ENCODE measurements around the gene BFSP2. TPM values are rescaled to one million over a fixed set of nuclear protein-coding genes. Genes with fewer than 3 reads are reported as not detected.
"Not testable (repeated sequence)": the region's sequence is repeated elsewhere in the genome, so short reads cannot be mapped to it uniquely, and the experiment has no call there.

BFSP2 gene
- total RNA-seq, 1 donor from 2014 or later, result not detected

DNA sequence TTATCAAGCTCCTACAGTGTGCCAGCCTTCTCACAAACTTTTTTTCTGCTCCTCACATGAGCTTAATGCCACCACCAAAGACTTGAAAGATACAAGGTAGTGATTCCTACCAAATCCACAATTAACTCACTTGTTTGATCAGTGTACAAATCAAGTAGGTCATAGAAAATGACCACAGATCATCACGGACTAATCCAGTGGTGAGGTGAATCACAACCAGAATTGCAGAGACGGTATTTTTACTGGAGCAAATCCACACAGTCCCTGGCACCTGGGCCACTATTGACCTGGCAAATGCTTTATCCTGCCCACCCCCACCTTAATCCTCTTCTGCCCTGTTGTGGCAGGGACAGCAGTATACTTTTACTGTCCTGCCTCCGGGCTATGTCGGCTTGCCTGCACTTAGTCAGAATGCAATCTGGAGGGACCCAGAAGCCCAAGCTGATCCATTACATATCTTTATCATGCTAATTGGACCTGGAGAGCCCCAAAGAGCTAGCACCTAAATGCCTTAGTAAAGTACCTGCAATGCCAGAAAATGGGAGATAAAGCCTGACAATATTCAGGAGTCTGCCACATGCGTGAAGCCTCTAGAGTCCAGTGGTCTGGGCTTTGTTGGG is 89.7 kb downstream of the BFSP2 start:
- DNase-seq (ENCODE audit: low read depth, low spot score), result no peak
- H3K4me1 Mint-ChIP-seq, result no peaks in the 10 kb centered on the region
- peaks cover 7% of the 10 kb centered on the region for H3K9me3 Mint-ChIP-seq
- TF ChIP-seq, protein P1, sequence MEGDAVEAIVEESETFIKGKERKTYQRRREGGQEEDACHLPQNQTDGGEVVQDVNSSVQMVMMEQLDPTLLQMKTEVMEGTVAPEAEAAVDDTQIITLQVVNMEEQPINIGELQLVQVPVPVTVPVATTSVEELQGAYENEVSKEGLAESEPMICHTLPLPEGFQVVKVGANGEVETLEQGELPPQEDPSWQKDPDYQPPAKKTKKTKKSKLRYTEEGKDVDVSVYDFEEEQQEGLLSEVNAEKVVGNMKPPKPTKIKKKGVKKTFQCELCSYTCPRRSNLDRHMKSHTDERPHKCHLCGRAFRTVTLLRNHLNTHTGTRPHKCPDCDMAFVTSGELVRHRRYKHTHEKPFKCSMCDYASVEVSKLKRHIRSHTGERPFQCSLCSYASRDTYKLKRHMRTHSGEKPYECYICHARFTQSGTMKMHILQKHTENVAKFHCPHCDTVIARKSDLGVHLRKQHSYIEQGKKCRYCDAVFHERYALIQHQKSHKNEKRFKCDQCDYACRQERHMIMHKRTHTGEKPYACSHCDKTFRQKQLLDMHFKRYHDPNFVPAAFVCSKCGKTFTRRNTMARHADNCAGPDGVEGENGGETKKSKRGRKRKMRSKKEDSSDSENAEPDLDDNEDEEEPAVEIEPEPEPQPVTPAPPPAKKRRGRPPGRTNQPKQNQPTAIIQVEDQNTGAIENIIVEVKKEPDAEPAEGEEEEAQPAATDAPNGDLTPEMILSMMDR (conservative IDR thresholded peaks at IDR 0.05), result no peak
- H3K36me3 Mint-ChIP-seq (ENCODE audit: low read depth), result peaks cover 3% of the 10 kb centered on the region
- no peak overlapping the region for H3K4me3 Mint-ChIP-seq
- H3K27ac Mint-ChIP-seq (ENCODE audit: unreplicated experiment), result no peak overlapping the region
- H3K27me3 Mint-ChIP-seq (ENCODE audit: low read depth), result no peaks in the 10 kb centered on the region

DNA sequence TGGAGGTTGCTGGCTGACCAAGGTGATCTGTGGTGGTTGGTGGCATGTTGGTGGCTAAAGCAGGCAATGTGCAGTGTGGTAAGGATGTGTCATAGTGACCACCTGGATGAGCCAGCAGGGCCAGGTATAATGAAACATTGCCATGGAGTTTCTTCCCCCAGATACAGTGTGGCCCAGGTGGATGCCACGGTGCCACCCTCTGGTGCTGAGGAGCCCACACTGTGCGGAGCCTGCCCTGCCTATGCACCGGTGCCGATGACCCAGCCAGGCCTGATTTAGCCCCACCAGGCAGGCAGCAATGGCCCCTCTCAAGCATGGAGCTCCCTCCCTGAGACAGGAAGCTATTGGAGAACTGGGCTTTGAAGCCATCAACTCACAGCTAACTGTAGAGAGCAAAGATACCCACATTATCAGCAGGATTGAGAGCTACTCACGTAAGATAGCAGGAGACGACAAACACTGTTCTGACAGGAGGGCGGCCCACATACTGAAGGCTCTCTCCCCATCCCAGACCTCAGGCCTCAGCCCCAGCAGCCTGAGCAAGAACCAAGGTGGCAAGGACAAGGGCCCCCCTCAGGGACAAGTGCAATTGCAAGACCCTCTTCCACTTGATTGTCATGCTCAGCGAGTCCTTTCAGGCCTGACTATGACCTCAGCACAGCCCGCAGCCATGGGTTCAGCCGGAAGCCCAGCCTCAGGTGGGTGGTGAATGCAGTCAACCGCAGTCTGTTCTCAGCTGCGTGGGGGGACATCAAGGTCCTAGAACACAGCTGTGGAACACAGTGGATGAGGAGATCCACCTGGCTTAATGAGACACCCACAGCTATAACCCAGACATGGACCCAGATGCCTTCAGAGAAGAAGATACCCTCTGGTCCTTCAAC is 90.9 kb downstream of the BFSP2 start:
- H3K27ac Mint-ChIP-seq (ENCODE audit: unreplicated experiment), result no peak overlapping the region
- DNase-seq (ENCODE audit: low read depth, low spot score), result no peak

DNA sequence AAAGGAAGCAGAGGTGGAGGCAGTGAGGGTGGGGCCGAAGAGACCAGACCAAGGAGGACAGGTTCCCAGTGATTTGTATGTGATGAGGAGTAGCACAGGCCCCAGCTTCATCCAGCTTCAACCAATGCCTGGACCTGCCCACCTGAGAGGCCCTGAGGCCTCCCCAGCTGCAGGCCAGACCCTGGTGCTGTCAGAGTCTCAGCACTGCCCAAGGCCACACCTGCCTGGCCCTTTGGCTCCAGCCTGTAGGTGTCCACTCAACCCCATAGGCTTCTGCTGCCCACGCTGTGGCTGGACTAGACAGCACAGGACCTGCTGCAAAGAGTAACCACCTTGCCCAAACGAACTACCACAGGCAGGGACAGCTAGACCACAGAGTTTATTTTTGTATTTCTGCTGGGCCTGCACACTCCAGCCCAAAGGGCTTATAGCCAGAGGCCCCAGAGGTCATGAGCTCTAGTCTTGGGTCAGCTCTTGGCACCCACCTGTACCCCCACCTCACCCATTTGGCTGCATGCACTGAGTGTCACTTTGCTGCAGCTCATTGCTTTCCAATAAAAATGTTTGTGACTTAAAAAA is 91.7 kb downstream of the BFSP2 start:
- Mint-ChIP-seq H3K4me1 (no peaks in the 10 kb centered on the region), H3K4me3 (no peak overlapping the region), H3K27ac (ENCODE audit: unreplicated experiment) (peak overlapping the region; percentile 75), H3K36me3 (ENCODE audit: low read depth) (peaks cover 3% of the 10 kb centered on the region), H3K27me3 (ENCODE audit: low read depth) (no peaks in the 10 kb centered on the region), H3K9me3 (peaks cover 3% of the 10 kb centered on the region)
- TF ChIP-seq, protein P1 (conservative IDR thresholded peaks at IDR 0.05), result no peak
- DNase-seq (ENCODE audit: low read depth, low spot score), result no peak

More for the DNA sequence above, 90.9 kb downstream of the BFSP2 start:
- TF ChIP-seq, protein P1 (conservative IDR thresholded peaks at IDR 0.05), result no peak
- Mint-ChIP-seq H3K9me3 (peaks cover 3% of the 10 kb centered on the region), H3K27me3 (ENCODE audit: low read depth) (no peaks in the 10 kb centered on the region), H3K4me3 (no peak overlapping the region), H3K4me1 (no peaks in the 10 kb centered on the region), H3K36me3 (ENCODE audit: low read depth) (peaks cover 3% of the 10 kb centered on the region)

DNA sequence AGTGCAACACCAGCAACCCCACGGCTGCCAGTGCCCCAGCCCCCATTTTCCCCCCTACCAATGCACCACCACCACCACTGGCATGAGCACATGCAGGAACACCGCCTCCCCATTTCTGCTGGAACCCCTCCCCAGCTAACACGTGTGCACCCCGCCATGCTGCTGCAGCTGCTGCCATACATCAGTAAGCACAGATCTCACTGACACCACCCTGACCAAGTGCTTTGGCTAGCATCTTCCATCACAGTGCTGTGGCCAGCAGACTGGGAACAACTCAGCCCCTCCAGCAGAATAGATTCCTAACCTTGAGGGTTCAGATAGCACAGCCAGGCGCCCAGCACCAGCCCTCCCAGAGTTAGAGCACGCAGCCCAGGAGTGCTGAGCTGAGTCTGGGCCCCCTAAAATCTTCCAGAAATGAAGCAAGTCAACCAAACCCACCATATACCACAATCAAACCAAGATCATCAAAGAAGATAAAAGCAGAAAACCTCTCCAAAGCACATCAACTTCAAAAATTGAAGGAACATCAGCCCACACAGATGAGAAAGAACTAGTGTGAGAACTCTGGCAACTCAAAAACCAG is 92.4 kb downstream of the BFSP2 start:
- H3K9me3 Mint-ChIP-seq, result no peaks in the 10 kb centered on the region
- H3K27me3 Mint-ChIP-seq (ENCODE audit: low read depth), result no peaks in the 10 kb centered on the region
- peak overlapping the region; percentile 2 for H3K27ac Mint-ChIP-seq (ENCODE audit: unreplicated experiment)
- no peaks in the 10 kb centered on the region for H3K36me3 Mint-ChIP-seq (ENCODE audit: low read depth)
- TF ChIP-seq, protein P1 (conservative IDR thresholded peaks at IDR 0.05), result no peak
- no peak for DNase-seq (ENCODE audit: low read depth, low spot score)
- H3K4me1 Mint-ChIP-seq, result no peaks in the 10 kb centered on the region
- no peak overlapping the region for H3K4me3 Mint-ChIP-seq

DNA sequence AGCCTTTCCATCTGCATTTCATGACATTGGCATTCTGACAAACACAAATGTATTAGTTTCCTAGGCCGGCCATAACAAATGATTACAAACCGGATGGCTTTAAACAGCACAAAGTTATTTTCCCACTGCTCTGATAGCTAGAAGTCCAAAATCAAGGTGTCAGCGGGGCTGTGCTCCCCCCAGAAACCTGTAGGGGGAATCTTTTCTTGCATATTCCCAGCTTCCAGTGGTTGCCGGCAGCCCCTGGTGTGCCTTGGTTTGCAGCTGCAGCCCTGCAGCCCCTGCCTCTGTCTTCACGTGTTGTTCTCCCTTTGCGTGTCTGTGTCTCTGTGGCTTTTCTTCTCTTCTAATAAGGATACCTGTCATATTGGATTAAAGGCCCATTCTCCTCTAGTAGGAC is 94.6 kb downstream of the BFSP2 start:
- TF ChIP-seq, protein P1 (conservative IDR thresholded peaks at IDR 0.05), result peak; percentile 48
- peak; percentile 29 for DNase-seq (ENCODE audit: low read depth, low spot score)
- no peak overlapping the region for H3K27ac Mint-ChIP-seq (ENCODE audit: unreplicated experiment)
- H3K4me1 Mint-ChIP-seq, result no peaks in the 10 kb centered on the region
- H3K27me3 Mint-ChIP-seq (ENCODE audit: low read depth), result no peaks in the 10 kb centered on the region
- H3K36me3 Mint-ChIP-seq (ENCODE audit: low read depth), result no peaks in the 10 kb centered on the region
- no peak overlapping the region for H3K4me3 Mint-ChIP-seq
- H3K9me3 Mint-ChIP-seq, result no peaks in the 10 kb centered on the region

DNA sequence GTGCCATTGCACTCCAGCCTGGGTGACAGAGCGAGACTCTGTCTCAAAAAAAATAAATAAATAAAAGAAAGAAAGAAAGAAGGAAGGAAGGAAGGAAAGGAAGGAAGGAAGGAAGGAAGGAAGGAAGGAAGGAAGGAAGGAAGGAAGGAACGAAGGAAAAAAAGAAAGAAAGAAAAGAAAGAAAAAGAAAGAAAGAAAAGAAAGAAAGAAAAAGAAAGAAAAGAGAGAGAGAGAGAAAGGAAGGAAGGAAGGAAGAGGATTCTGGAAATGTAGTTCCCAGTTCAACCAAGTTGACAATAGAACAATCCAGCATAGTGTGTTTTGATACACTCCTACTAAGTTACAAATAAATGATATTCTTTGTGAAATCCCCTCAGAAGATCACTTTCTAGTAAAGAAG is 102.7 kb downstream of the BFSP2 start:
- not testable (repeated sequence) for H3K4me1 Mint-ChIP-seq; H3K27me3 Mint-ChIP-seq (ENCODE audit: low read depth); H3K4me3 Mint-ChIP-seq; DNase-seq (ENCODE audit: low read depth, low spot score); H3K36me3 Mint-ChIP-seq (ENCODE audit: low read depth); H3K9me3 Mint-ChIP-seq; H3K27ac Mint-ChIP-seq (ENCODE audit: unreplicated experiment)
